ENCODE data around the gene STK10.

DNA sequence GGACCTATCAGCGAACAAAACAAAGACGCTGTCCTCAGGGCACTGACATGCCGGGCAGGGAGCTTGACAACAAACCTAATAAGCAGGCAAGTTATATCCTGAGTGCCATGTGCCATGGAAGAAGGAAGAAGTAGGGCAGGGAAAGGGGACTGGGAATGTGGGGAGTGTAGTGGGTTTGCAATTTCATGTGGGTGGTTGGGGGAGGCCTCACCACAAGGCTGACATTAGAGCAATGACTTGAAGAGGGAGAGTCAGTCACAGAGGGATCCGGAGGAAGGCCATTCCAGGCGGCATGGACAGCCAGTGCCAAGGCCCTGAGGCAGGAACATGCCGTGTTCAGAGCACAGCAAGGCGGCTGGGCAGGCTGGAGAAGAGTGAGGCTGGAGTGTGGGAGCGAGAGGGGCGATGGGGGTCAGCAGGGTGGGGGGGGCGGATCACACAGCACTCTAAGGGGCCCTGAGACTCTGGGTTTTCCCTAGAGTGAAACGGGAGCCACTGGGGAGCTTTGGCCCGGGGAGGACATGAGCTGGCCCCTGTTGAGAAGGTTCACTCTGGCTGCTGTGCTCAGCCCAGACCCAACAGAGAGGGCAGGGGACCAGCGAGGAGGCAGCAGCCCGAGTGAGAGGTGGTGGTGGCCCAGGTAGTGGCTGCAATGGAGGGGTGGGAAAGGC, 86.3 kb downstream of the STK10 start:
- no peak for TF ChIP-seq POLR2AphosphoS5 (IDR thresholded peaks at IDR 0.05; ENCODE audit: borderline replicate concordance, low read depth, low read length)
- TF ChIP-seq EZH2 (IDR thresholded peaks at IDR 0.05), result no peak

All from SK-N-MC (cell line).